ENCODE data around the gene KLHL29. TPM values are rescaled to one million over a fixed set of nuclear protein-coding genes. Genes with fewer than 3 reads are reported as not detected.

KLHL29 gene
- total and polyA plus RNA-seq, 10 of the 15 experiments (the other 5 are each of a cell fraction or from before 2014, with no cell fraction given): 1.4 to 19.5 (median 6.1) TPM

DNA sequence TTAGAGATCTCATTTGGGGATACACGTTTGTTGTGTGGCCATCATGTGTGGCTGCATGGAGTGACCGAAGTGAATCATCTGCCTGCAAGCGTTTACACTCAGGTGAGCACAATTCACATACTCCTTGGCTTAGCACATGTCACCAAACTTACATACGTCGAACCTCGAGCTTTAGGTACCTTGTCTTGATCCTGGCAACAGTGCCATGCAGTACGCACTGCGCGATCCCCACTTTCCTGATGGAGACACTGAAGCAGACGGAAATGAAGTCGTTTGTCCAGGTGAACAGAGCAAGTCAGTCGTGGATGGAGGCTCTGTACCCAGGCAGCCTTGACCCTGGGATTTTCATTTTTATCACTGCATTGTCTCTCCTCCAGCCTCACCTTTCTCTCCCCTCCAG is 32.3 kb downstream of the KLHL29 start:
- SMC1A ChIA-PET (ENCODE audit: uncharacterized antibody, unreplicated experiment): interaction anchor here (1.6 to 1.7 kb wide), 2 partner anchors 13 to 34 kb away, joined by 4 to 7 read pairs; no protein-coding TSS in a partner anchor
- no peak overlapping the region for H3K9ac ChIP-seq (ENCODE audit: control insufficient read depth, insufficient read depth, low read length)
- CTCF ChIA-PET: interaction anchor here (1.2 to 1.4 kb wide), 2 partner anchors 9 to 98 kb away, joined by 3 read pairs; no protein-coding TSS in a partner anchor
- H3K9me3 ChIP-seq (replicated peaks; ENCODE audit: control insufficient read depth, insufficient read depth, low read length): no peaks in the 10 kb centered on the region
- POLR2A ChIA-PET: no interaction called here
- peaks cover 0 to 1% of the 10 kb centered on the region in 2 experiments; a peak in 1 of 4 replicates for H3K36me3 ChIP-seq (ENCODE audit: control insufficient read depth in 2 of 2, insufficient read depth in 2 of 2, low read length in 1 of 2)
- no peak overlapping the region for H3K4me2 ChIP-seq (ENCODE audit: control insufficient read depth, insufficient read depth)
- FAIRE-seq (no peak), DNase-seq (ENCODE audit: low read depth, low spot score) (no peak), ATAC-seq (no peak)
- TF ChIP-seq ZNF274 (IDR thresholded peaks at IDR 0.05; ENCODE audit: insufficient read depth, insufficient read length): no peak
- TF ChIP-seq ASH2L (IDR thresholded peaks at IDR 0.05; ENCODE audit: borderline replicate concordance, low read depth): no peak
- TF ChIP-seq POLR2AphosphoS5 (IDR thresholded peaks at IDR 0.05; ENCODE audit: low read length): no peak
- TF ChIP-seq RAD51 (IDR thresholded peaks at IDR 0.05): no peak
- no peak for TF ChIP-seq JUNB (IDR thresholded peaks at IDR 0.05)
- TF ChIP-seq PML (IDR thresholded peaks at IDR 0.05; ENCODE audit: low read length): no peak
- TF ChIP-seq, protein P1, sequence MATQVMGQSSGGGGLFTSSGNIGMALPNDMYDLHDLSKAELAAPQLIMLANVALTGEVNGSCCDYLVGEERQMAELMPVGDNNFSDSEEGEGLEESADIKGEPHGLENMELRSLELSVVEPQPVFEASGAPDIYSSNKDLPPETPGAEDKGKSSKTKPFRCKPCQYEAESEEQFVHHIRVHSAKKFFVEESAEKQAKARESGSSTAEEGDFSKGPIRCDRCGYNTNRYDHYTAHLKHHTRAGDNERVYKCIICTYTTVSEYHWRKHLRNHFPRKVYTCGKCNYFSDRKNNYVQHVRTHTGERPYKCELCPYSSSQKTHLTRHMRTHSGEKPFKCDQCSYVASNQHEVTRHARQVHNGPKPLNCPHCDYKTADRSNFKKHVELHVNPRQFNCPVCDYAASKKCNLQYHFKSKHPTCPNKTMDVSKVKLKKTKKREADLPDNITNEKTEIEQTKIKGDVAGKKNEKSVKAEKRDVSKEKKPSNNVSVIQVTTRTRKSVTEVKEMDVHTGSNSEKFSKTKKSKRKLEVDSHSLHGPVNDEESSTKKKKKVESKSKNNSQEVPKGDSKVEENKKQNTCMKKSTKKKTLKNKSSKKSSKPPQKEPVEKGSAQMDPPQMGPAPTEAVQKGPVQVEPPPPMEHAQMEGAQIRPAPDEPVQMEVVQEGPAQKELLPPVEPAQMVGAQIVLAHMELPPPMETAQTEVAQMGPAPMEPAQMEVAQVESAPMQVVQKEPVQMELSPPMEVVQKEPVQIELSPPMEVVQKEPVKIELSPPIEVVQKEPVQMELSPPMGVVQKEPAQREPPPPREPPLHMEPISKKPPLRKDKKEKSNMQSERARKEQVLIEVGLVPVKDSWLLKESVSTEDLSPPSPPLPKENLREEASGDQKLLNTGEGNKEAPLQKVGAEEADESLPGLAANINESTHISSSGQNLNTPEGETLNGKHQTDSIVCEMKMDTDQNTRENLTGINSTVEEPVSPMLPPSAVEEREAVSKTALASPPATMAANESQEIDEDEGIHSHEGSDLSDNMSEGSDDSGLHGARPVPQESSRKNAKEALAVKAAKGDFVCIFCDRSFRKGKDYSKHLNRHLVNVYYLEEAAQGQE (IDR thresholded peaks at IDR 0.05; ENCODE audit: low read depth, low read length): no peak
- TF ChIP-seq SMAD1 (IDR thresholded peaks at IDR 0.05; ENCODE audit: low read depth, partially characterized antibody): no peak
- TF ChIP-seq IKZF2 (IDR thresholded peaks at IDR 0.05): no peak
- TF ChIP-seq, protein P2, sequence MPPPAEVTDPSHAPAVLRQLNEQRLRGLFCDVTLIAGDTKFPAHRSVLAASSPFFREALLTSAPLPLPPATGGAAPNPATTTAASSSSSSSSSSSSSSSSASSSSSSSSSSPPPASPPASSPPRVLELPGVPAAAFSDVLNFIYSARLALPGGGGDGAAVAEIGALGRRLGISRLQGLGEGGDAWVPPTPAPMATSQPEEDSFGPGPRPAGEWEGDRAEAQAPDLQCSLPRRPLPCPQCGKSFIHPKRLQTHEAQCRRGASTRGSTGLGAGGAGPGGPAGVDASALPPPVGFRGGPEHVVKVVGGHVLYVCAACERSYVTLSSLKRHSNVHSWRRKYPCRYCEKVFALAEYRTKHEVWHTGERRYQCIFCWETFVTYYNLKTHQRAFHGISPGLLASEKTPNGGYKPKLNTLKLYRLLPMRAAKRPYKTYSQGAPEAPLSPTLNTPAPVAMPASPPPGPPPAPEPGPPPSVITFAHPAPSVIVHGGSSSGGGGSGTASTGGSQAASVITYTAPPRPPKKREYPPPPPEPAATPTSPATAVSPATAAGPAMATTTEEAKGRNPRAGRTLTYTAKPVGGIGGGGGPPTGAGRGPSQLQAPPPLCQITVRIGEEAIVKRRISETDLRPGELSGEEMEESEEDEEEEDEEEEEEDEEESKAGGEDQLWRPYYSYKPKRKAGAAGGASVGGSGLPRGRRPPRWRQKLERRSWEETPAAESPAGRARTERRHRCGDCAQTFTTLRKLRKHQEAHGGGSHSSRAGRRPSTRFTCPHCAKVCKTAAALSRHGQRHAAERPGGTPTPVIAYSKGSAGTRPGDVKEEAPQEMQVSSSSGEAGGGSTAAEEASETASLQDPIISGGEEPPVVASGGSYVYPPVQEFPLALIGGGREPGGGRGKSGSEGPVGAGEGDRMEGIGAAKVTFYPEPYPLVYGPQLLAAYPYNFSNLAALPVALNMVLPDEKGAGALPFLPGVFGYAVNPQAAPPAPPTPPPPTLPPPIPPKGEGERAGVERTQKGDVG (CRISPR knock-in tag; IDR thresholded peaks at IDR 0.05): no peak
- TF ChIP-seq BCLAF1 (IDR thresholded peaks at IDR 0.05): no peak
- no peak for TF ChIP-seq POLR2A (IDR thresholded peaks at IDR 0.05; ENCODE audit: low read depth, low read length)
- TF ChIP-seq NFXL1 (IDR thresholded peaks at IDR 0.05; ENCODE audit: borderline replicate concordance): no peak
- TF ChIP-seq SREBF1 (IDR thresholded peaks at IDR 0.05; ENCODE audit: low read length): no peak
- WGBS (ENCODE audit: insufficient coverage, insufficient replicate concordance, low lambda C conversion rate, missing lambda C conversion rate): 80% methylated on average over 12 of the region's 12 CpGs
- no peaks in the 10 kb centered on the region for H3K27me3 ChIP-seq (replicated peaks in 1 of 2; ENCODE audit: control insufficient read depth in 2 of 2, insufficient read depth in 2 of 2, low read length in 1 of 2)
- intact Hi-C loops (cut with micrococcal nuclease; ENCODE audit: unreplicated experiment) (no loop called here), in situ Hi-C loops (cut with MboI) (no loop called here)
- RAD21 ChIA-PET (ENCODE audit: unreplicated experiment): interaction anchor here (2.1 kb wide), 1 partner anchor 13 kb away, joined by 5 read pairs; no protein-coding TSS in a partner anchor
- no peak overlapping the region for H3K4me3 ChIP-seq
- no peak overlapping the region for H3K27ac ChIP-seq (ENCODE audit: control insufficient read depth, insufficient read depth)
- no peak overlapping the region for H2AFZ ChIP-seq (ENCODE audit: control insufficient read depth, low read depth, low read length)
- H3K79me2 ChIP-seq (ENCODE audit: control insufficient read depth, insufficient read depth, low read length): no peaks in the 10 kb centered on the region
- BruUV-seq (replicated peaks): no TSS peak
- no peaks in the 10 kb centered on the region for H4K20me1 ChIP-seq (ENCODE audit: control insufficient read depth, insufficient read depth)
- no peaks in the 10 kb centered on the region for H3K4me1 ChIP-seq (ENCODE audit: control insufficient read depth, insufficient read depth, low read length)
